Measurements from ENCODE around the gene COL6A2.
"Not testable (repeated sequence)": the region's sequence is repeated elsewhere in the genome, so short reads cannot be mapped to it uniquely, and the experiment has no call there.

COL6A2 gene

DNA sequence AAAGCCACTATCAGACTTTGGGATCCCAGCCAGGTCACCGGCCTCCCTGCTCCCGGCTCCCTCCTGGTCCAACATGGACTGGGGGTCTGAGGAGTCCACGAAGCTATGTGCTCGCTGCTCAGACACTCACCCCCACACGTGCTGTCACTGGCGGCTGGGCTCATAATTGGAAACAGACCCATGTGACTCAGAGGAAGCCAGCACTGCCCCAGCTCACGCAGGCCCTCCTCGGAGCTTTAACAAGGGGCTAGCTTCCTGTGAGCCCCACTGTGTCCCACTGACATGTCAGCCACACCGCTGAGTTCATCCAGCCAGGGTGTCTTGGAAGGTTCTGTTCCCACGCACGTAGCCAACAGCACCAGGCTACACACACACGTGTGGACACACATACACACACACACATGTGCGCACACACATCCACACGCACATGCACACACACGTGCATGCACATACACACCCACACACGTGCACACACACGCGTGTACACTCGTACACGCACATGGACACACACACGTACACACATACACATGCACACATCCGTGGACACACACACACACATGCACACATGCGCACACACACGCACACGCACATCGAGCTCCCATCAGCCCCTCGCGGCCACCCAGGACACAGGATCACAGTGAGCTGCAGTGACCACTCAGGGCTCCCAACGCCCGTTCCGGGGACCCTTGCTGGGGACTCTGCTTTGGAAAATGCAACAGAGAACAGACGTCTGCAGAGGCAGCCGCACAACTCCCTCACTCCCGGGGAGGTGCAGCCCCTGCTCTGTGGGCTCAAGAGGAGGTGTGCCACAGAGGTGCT, 18.4 kb upstream of the COL6A2 start:
- no peak for DNase-seq

- DNase-seq = no peak
Measured at GRCh38 chr21:46080171-46081021, 17.5 kb upstream of the COL6A2 start.

- no peak for DNase-seq
Measured at GRCh38 chr21:46081022-46081861, 16.7 kb upstream of the COL6A2 start.

DNA sequence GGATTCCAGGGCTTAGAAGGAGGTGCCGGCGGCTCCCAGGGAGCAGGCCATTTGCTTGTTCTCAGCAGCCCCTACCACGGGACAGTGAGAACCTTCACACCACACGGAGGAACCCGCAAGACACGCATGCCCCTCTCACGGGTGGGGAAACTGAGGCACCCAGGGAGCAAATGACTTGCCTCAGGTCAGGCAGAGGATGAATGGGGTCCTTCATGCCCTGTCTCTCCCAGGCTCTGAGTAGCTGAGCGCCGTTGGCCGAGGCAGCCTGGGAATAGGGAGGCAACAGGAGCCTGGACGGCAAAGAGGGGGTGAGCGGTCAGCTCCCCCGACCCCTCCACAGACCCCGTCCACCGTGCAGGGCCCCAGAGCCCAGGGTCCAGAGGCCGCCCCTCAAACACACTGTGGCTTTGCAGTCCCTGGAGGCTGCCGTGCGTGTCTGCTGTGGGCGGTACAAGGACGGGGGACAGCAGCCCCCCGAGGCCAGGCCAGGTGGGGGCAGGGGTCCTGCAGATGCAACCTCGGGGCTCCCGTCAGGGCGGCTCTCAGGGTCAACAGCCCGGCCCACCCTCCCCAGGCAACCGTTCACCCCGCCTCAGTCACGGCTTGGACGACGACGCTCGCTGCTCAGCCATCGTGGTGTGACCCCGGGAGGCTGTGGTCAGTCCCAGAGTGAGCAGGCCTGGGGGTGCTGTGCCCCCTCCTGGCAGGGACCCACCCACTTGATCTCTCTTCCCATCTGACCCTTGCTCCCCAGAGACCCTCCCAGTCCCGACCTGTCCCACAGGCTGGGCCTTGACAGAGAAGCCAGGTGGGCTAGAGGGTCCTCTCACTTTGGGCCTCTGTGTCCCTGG, 15.8 kb upstream of the COL6A2 start:
- no peak for DNase-seq

- no peak for DNase-seq
Measured at GRCh38 chr21:46082713-46082962, 15.3 kb upstream of the COL6A2 start.

DNA sequence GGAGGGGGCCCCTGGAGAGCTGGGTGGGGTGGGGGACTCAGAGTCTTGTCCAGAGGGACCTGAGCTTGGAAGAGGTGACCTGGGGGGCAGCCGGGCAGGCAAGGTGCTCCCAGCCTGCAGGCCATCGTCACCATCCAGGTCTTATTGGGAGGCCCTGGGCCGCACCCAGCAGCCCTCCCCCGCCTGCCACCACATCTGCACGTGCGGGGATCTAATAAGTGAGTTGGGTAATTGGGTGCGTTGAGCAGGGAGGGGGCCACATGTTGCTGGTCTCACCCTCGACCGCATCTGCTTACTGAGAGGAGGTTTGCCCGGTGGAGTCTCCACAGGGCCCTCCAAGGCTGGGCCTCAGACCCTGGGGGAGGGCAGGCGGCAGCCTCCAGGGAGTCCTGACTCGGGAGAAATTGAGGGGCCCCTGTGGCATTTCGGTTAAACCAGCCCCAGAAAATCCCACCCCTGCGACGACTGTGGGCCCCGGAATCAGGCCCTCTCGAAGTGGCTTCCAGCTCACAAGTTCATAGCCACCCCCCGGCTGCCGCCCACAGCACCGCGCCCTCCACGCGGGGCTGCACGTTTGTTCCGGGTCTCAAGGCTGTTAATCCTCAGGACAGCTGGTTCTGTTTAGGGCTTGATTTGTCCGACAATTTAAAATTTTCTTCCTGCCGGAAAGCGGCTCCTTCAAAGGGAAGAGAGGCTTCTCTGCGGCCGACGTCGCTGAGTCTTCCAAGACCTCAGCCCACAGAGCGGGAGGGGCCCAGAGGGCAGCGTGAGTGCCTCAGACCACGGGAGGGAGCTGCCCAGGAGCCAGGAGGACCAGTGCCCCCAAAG, 14.7 kb upstream of the COL6A2 start:
- DNase-seq = no peak

- no peak for DNase-seq
Measured at GRCh38 chr21:46083791-46084561, 13.9 kb upstream of the COL6A2 start.

- no peak for DNase-seq
Measured at GRCh38 chr21:46084709-46085108, 13.2 kb upstream of the COL6A2 start.

GRCh38 chr21:46085259-46085658, 12.7 kb upstream of the COL6A2 start:
- DNase-seq = not testable (repeated sequence)

DNA sequence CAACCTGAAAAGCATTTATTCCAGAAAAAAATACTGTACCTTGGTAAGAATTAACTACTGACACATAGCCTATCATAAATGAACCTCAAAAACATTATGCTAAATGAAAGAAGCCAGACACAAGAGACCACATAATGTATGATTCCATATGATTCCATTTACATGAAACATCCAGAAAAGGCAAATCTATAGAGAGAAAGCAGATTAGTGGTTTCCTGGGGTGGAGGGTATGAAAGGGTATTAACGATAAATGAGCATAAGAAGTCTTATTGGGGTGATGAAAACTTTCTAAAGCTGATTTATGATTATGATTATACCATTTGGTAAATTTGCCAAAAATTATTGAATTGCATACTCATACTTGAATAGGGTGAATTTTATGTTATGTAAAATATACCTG, 10.3 kb upstream of the COL6A2 start:
- no peak for DNase-seq

DNA sequence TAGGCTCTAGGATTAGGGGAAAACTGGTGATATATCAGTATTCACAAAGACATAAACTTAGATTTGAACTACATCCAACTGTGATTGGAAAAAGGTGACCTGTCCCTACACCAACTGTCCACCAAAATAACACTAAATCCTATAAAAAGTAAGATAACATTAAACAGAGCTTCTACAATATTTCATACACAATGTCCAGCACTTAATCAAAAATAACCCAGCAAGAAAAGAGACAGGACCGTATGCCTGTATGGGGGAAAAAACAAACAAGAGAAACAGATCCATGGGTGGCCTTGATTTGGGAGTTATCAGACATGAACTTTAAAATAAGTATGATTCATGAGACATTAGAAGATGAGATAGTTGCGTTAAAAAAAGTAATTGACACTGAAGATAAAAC, 9.7 kb upstream of the COL6A2 start:
- no peak for DNase-seq

- no peak for DNase-seq
Measured at GRCh38 chr21:46089285-46089684, 8.6 kb upstream of the COL6A2 start.

DNA sequence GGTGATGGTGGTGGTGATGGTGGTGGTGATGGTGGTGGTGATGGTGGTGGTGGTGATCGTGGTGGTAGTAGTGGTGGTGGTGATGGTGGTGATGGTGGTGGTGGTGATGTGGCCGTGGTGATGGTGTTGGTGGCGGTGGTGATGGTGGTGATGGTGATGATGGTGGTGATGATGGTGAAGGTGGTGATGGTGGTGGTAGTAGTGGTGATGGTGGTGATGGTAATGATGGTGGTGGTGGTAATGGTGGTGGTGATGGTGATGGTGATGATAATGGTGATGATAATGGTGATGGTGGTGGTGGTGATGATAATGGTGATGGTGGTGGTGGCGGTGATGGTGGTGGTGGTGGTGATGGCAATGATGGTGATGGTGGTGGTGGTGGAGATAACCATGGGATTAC, 6.8 kb upstream of the COL6A2 start:
- no peak for DNase-seq

GRCh38 chr21:46091631-46092025, 6.3 kb upstream of the COL6A2 start:
- no peak for DNase-seq

GRCh38 chr21:46092026-46092764, 5.7 kb upstream of the COL6A2 start:
- no peak for DNase-seq

DNA sequence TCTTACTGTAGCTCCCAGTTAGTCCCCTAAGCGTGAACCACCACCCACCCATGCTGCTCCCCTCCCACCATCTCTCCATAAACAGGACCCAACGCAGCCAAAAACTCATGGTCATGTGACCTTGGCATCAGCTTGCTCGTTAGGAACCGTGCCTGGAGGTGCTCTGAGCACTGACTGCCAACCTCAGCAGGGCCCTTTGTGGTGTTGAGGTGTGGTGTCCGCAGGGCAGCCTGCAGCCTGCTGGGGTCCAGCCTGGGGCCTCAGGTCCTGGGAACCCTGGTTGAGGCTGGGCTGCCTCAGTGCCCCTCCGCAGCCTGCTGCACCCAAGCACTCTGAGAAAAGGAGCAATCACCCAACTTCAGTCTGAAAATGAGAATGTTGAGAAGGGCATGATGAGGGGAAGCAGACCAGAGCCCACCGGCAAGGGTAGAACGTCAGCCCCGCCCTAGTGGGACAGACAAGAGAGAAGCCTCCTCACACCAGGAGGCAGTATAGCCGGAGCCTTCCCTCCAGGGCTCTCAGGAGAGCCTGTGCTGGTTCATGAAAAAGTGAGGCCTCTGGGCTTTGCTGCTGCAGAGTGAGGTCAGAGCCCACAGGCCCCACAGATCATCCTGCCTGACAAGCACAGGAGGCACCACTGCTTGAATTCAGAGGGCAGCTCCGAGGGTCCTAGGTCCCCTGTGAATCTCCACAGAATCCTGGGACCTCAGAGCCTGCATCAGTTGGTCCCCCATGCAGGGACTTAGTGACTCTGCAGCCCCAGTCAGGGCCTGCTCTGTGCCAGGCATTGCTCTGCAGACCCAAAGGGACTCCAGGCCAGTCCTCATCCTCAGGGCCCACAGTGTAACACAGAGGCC, 4.9 kb upstream of the COL6A2 start:
- no peak for DNase-seq

DNA sequence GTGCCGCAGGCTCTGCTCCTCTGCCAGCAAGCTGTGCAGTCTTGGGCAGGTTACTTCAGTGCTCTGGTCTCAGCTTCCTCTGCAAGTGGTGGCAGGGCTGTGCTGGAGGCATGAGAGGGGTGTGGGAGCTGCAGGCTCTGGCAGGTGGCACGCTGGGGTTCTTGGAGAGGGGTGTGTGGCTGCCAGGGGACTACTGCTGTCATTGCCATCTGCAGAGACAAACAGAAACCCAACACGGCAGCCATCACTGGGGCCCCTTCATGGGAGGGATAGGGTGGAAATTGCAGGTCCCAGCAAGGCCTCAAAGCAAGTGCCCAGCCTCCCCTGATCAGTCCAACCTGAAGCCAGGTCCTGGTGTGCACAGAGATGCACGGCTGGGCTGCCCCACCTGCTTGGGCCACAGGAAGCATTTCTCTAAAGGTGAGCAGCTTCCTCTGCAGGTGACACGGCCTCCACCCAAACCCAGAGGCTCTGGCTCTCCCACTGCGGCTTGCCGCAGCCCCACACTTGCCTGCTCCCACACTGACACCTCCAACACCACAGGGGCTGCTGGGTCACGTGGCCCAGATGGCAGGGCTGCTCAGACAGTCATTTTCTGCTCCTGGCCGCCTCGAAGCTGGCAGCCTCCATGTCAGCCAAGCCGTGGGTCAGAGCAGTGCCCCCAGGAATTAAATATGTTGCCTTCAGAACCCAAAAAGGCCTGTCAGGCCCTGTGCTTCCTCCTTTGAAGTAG, 4.1 kb upstream of the COL6A2 start:
- no peak for DNase-seq

- DNase-seq = no peak
Measured at GRCh38 chr21:46094401-46095082, 3.4 kb upstream of the COL6A2 start.

Measured in NCI-H1092 treated with DMSO at 0.1 percent for 48 hours (cell line).